Erythroblast (primary cell): ENCODE results near the gene CDC42BPA.

Source experiments
- GATA1 ChIP-seq: IDR thresholded peaks from 2 replicates; pipeline ENCODE4 v1.6.1; 2011; ENCODE audit warnings: low read depth, mild to moderate bottlenecking, control low read depth, low read length, moderate library complexity
- POLR2A ChIP-seq: IDR thresholded peaks from 2 replicates; pipeline ENCODE4 v1.6.1; 2011; ENCODE audit warnings: mild to moderate bottlenecking, low read length

GRCh38 chr1:226973371-226973897 lies 344.9 kb downstream of the CDC42BPA start:
- TF ChIP-seq POLR2A (no peak), GATA1 (no peak)
